CD4-positive, alpha-beta memory T cell (primary cell): ENCODE results near the gene CYGB. TPM values are rescaled to one million over a fixed set of nuclear protein-coding genes. Genes with fewer than 3 reads are reported as not detected.
"Not testable (repeated sequence)": the region's sequence is repeated elsewhere in the genome, so short reads cannot be mapped to it uniquely, and the experiment has no call there.

Experiments
- CTCF ChIA-PET: fragments of 350-600 bp; sonication (Branson Sonifier 250); formaldehyde crosslinking; loops from one replicate; lab custom pipeline; 2021; ENCODE audit warnings: inconsistent platforms; ENCODE audit not compliant: partially characterized antibody; lab: Charles Lee
- POLR2A ChIA-PET: fragments of 350-600 bp; sonication (Branson Sonifier 250); formaldehyde crosslinking; loops from one replicate; lab custom pipeline; 2021; ENCODE audit not compliant: partially characterized antibody; lab: Charles Lee
- DNase-seq, 5 donors: peaks; one replicate each; pipeline versions ENCODE4 v3.0.0 to v3.0.0-alpha.2; 2020 to 2022; ENCODE audit warnings: mixed read lengths in 1 of 5
- H3K27ac ChIP-seq: one replicate; pipeline ENCODE4 v1.7.0; 2013; ENCODE audit warnings: low read depth, low read length
- H3K27me3 ChIP-seq: 2 replicates; pipeline ENCODE4 v1.7.0; 2013; ENCODE audit warnings: mild to moderate bottlenecking, low read length, moderate library complexity; ENCODE audit not compliant: insufficient read depth
- H3K36me3 ChIP-seq: 2 replicates; pipeline ENCODE4 v1.7.0; 2013; ENCODE audit warnings: mild to moderate bottlenecking, low read length, moderate library complexity; ENCODE audit not compliant: insufficient read depth
- H3K4me1 ChIP-seq: 2 replicates; pipeline ENCODE4 v1.7.0; 2013; ENCODE audit warnings: mild to moderate bottlenecking, low read length, moderate library complexity; ENCODE audit not compliant: insufficient read depth
- H3K4me3 ChIP-seq, 2 donors: one replicate each; pipeline ENCODE4 v1.7.0; 2013; ENCODE audit warnings: low read length in 2 of 2, mild to moderate bottlenecking in 1 of 2
- H3K9me3 ChIP-seq, 2 donors: one replicate each; pipeline ENCODE4 v1.7.0; 2013; ENCODE audit warnings: low read length in 2 of 2, control low read depth in 1 of 2; ENCODE audit not compliant: control insufficient read depth in 1 of 2
- H3K27ac Mint-ChIP-seq, 7 donors: one replicate each; pipeline ENCODE4 v1.8.0; 2020 to 2021; ENCODE audit warnings: mixed read lengths in 7 of 7, mild to moderate bottlenecking in 6 of 7, inconsistent platforms in 3 of 7, moderate library complexity in 3 of 7
- H3K27me3 Mint-ChIP-seq, 2 donors: one replicate each; pipeline ENCODE4 v1.8.0; 2020 to 2021; ENCODE audit warnings: mixed read lengths in 2 of 2
- H3K36me3 Mint-ChIP-seq, 2 donors: one replicate each; pipeline ENCODE4 v1.8.0; 2020 to 2021; ENCODE audit warnings: mixed read lengths in 2 of 2, inconsistent platforms in 1 of 2, mild to moderate bottlenecking in 1 of 2
- H3K4me1 Mint-ChIP-seq, 4 donors: one replicate each; pipeline ENCODE4 v1.8.0; 2020 to 2021; ENCODE audit warnings: mixed read lengths in 4 of 4, mild to moderate bottlenecking in 1 of 4
- H3K4me3 Mint-ChIP-seq, 8 donors: one replicate each; pipeline ENCODE4 v1.8.0; 2020 to 2021; ENCODE audit warnings: mixed read lengths in 8 of 8, mild to moderate bottlenecking in 7 of 8, moderate library complexity in 6 of 8, inconsistent platforms in 3 of 8
- H3K9me3 Mint-ChIP-seq, 8 donors: one replicate each; pipeline ENCODE4 v1.8.0; 2020 to 2021; ENCODE audit warnings: mixed read lengths in 8 of 8, mild to moderate bottlenecking in 5 of 8, inconsistent platforms in 3 of 8, moderate library complexity in 1 of 8
- intact Hi-C: fragments of 100-400 bp; cut with micrococcal nuclease; formaldehyde crosslinking; loops from one replicate; pipeline ENCODE4 v1.15.1; 2023
- polyA plus RNA-seq, 2 donors: library from polyadenylated mRNA; unstranded; fragments of 300-500 nt; fragmentation: Illumina TruSeq; gene quantifications; one replicate each; pipeline ENCODE4 v1.2.3, GENCODE V29; 2021
- total RNA-seq, 2 experiments: library from RNA; stranded (reverse); gene quantifications; one replicate each; pipeline ENCODE4 v1.2.3, GENCODE V29; 2021

CYGB gene
- total and polyA plus RNA-seq, 4 experiments from 2014 or later = not detected

DNA sequence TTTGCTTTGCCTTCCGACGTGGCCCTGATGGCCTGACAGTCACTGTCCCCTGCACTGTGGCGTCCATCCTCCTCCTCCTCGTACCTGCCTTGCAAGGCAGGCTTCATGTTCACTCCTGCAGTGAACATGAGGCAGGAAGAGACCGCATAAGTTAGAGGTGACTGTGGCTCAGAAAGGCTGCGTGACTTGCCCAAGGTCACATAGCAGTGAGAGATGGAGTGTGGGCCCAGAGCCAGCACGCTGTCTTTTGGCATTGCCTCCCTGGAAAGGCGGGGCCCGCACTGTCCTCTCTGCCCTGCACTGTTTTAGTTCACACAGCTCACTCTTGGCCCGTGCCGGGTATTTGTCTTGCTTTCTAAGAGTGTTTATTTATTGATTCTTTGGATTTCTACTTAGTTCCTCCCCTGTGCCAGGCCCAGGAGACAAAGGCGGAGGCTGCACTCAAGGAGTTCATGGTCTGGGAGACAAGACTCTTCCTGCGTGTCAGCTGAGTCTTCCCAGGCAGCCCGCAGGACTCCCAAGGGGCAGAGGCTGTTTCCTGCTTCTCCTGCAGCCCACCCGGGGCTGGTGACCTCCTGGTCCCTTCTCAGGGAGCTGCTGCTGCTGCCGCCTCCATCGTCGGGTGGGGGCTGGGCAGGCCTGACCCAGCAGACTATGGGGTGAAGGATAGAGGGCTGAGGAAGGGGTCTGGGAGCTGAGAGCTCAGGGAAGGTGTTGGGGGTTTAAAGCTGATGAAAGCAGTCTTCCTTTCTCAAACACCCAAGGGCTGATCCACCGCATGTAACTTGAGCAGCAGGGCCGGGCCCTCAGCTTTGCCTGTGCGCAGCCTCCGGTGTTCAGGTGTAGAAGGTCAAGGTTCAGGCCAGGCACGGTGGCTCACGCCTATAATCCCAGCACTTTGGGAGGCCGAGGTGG is 12.7 kb downstream of the CYGB start:
- CTCF ChIA-PET = interaction anchor here (0.8 to 10.8 kb wide), 10 partner anchors 12 to 192 kb away, joined by 3 to 126 read pairs (median 30); no protein-coding TSS in a partner anchor
- H3K4me3 Mint-ChIP-seq = peak overlapping the region in 1 of 8 donors; percentile 39
- H3K27ac Mint-ChIP-seq = peak overlapping the region in 5 of 7 donors; percentile 38 to 89 (median 75)

GRCh38 chr17:76523084-76524037 is 14.1 kb downstream of the CYGB start:
- no peaks in the 10 kb centered on the region for H3K36me3 Mint-ChIP-seq
- H3K27ac ChIP-seq = no peak overlapping the region
- H3K27ac Mint-ChIP-seq = peak overlapping the region; percentile 58 to 97 (median 88)
- ChIA-PET CTCF (interaction anchor here (0.6 to 10.8 kb wide), 43 partner anchors 9 to 249 kb away, joined by 3 to 126 read pairs (median 5); partner anchors contain the start of genes PRCD and ST6GALNAC2), POLR2A (interaction anchor here (0.6 to 2.5 kb wide), 18 partner anchors 13 to 214 kb away, joined by 3 to 14 read pairs (median 4); partner anchors contain the start of genes SRSF2, ST6GALNAC1 and ST6GALNAC2)
- no peaks in the 10 kb centered on the region for H3K9me3 ChIP-seq
- H3K27me3 Mint-ChIP-seq = no peaks in the 10 kb centered on the region
- DNase-seq = peak; percentile 67 to 84 (median 78)
- intact Hi-C loops = loop anchor here (1.0 kb wide), 5 partner anchors 24 to 192 kb away; no protein-coding TSS in a partner anchor
- peaks cover 27% of the 10 kb centered on the region for H3K4me1 ChIP-seq
- no peaks in the 10 kb centered on the region for H3K9me3 Mint-ChIP-seq
- no peak overlapping the region for H3K4me3 ChIP-seq
- peak overlapping the region in 6 of 8 donors; percentile 32 to 79 (median 64) for H3K4me3 Mint-ChIP-seq
- peaks cover 15 to 51% (median 27%) of the 10 kb centered on the region in 4 donors for H3K4me1 Mint-ChIP-seq
- no peaks in the 10 kb centered on the region for H3K36me3 ChIP-seq
- no peaks in the 10 kb centered on the region for H3K27me3 ChIP-seq

More for the DNA sequence above, 12.7 kb downstream of the CYGB start:
- intact Hi-C loops = no loop called here
- peaks cover 16 to 44% (median 30%) of the 10 kb centered on the region in 4 donors for H3K4me1 Mint-ChIP-seq
- H3K36me3 Mint-ChIP-seq = no peaks in the 10 kb centered on the region
- Histone ChIP-seq H3K9me3 (no peaks in the 10 kb centered on the region), H3K4me1 (peaks cover 34% of the 10 kb centered on the region), H3K4me3 (no peak overlapping the region), H3K27me3 (no peaks in the 10 kb centered on the region), H3K27ac (no peak overlapping the region), H3K36me3 (no peaks in the 10 kb centered on the region)
- POLR2A ChIA-PET = interaction anchor here (2.5 kb wide), 1 partner anchor 22 kb away, joined by 14 read pairs; no protein-coding TSS in a partner anchor
- no peaks in the 10 kb centered on the region for H3K27me3 Mint-ChIP-seq
- peak in 1 of 5 donors; percentile 23 for DNase-seq
- H3K9me3 Mint-ChIP-seq = no peaks in the 10 kb centered on the region

- H3K4me3 ChIP-seq, intact Hi-C loops, H3K4me3 Mint-ChIP-seq, H3K27me3 Mint-ChIP-seq, H3K27me3 ChIP-seq, H3K9me3 ChIP-seq, H3K27ac ChIP-seq, H3K9me3 Mint-ChIP-seq, H3K36me3 Mint-ChIP-seq, DNase-seq, H3K36me3 ChIP-seq: not testable (repeated sequence)
- H3K4me1 ChIP-seq = peaks cover 33% of the 10 kb centered on the region
- Mint-ChIP-seq H3K4me1 (peaks cover 13 to 48% (median 24%) of the 10 kb centered on the region in 4 donors), H3K27ac (peak overlapping the region in 2 of 7 donors; percentile 68)
- POLR2A ChIA-PET = interaction anchor here (0.7 to 1.2 kb wide), 3 partner anchors 19 to 102 kb away, joined by 3 to 4 read pairs (median 3); no protein-coding TSS in a partner anchor
- CTCF ChIA-PET = interaction anchor here (1.5 to 10.8 kb wide), 7 partner anchors 10 to 192 kb away, joined by 3 to 126 read pairs (median 35); no protein-coding TSS in a partner anchor
These were observed 15.8 kb downstream of the CYGB start for GRCh38 chr17:76521683-76522082.

DNA sequence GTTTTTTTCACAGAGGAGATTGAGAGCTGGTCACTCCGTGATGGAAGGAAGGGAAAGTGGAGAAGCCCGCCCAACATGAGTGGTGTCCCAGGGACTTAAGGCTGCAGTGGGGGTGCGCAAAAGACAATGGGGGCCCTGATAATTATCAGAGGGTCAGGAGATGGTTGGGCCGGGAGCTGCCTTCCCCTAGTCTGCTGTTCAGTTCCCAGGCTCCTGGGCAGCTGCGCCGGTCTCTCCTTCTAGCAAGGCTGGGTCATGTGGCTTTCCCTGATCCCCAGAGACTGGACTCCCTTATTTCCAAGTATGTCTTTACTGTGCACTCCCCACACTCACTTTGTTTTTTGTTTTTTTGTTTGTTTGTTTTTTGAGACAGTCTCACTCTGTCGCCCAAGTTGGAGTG is 16.2 kb downstream of the CYGB start:
- no peaks in the 10 kb centered on the region for H3K36me3 ChIP-seq
- CTCF ChIA-PET = interaction anchor here (1.5 to 10.8 kb wide), 6 partner anchors 9 to 193 kb away, joined by 3 to 126 read pairs (median 53); no protein-coding TSS in a partner anchor
- H3K9me3 ChIP-seq = no peaks in the 10 kb centered on the region
- Mint-ChIP-seq H3K27me3 (no peaks in the 10 kb centered on the region), H3K27ac (peak overlapping the region in 3 of 7 donors; percentile 35 to 87 (median 68)), H3K9me3 (no peaks in the 10 kb centered on the region), H3K36me3 (no peaks in the 10 kb centered on the region), H3K4me1 (peaks cover 15 to 52% (median 27%) of the 10 kb centered on the region in 4 donors), H3K4me3 (no peak overlapping the region)
- no peak overlapping the region for H3K4me3 ChIP-seq
- no peak overlapping the region for H3K27ac ChIP-seq
- DNase-seq = no peak
- POLR2A ChIA-PET = interaction anchor here (0.7 to 1.2 kb wide), 4 partner anchors 19 to 137 kb away, joined by 3 to 4 read pairs (median 3); partner anchors contain the start of gene SPHK1
- intact Hi-C loops = no loop called here
- H3K27me3 ChIP-seq = no peaks in the 10 kb centered on the region
- H3K4me1 ChIP-seq = peaks cover 37% of the 10 kb centered on the region

GRCh38 chr17:76519048-76519966 is 18.2 kb downstream of the CYGB start:
- DNase-seq = no peak
- peak overlapping the region; percentile 69 to 98 (median 88) for H3K27ac Mint-ChIP-seq
- Histone ChIP-seq H3K9me3 (no peaks in the 10 kb centered on the region), H3K27ac (no peak overlapping the region), H3K36me3 (no peaks in the 10 kb centered on the region), H3K4me1 (peaks cover 54% of the 10 kb centered on the region), H3K27me3 (no peaks in the 10 kb centered on the region), H3K4me3 (no peak overlapping the region)
- ChIA-PET CTCF (interaction anchor here (0.6 to 10.8 kb wide), 7 partner anchors 27 to 198 kb away, joined by 3 to 126 read pairs (median 3); no protein-coding TSS in a partner anchor), POLR2A (interaction anchor here (0.6 to 1.5 kb wide), 4 partner anchors 38 to 159 kb away, joined by 3 to 8 read pairs (median 3); partner anchors contain the start of gene ST6GALNAC2)
- no peaks in the 10 kb centered on the region for H3K9me3 Mint-ChIP-seq
- H3K4me1 Mint-ChIP-seq = peaks cover 21 to 64% (median 36%) of the 10 kb centered on the region in 4 donors
- no peaks in the 10 kb centered on the region for H3K36me3 Mint-ChIP-seq
- intact Hi-C loops = loop anchor here (5.0 kb wide), 1 partner anchor 208 kb away; the partner anchor contains the start of genes JMJD6 and METTL23
- H3K27me3 Mint-ChIP-seq = no peaks in the 10 kb centered on the region
- H3K4me3 Mint-ChIP-seq = no peak overlapping the region
